K562 (cell line): ENCODE measurements around the gene SYNGR4. TPM values are rescaled to one million over a fixed set of nuclear protein-coding genes. Genes with fewer than 3 reads are reported as not detected.

Experiments used
- ATAC-seq: fragments of 200-7000 bp; cut with Tn5 transposase; 3 replicates; pipeline ENCODE4 v1.9.1; 2020; ENCODE audit warnings: moderate library complexity
- BruUV-seq: library from RNA; stranded (reverse); fragments of 400-500 nt; replicated peaks from 2 replicates; lab custom pipeline; 2021; lab: Mats Ljungman, UMichigan
- CTCF ChIA-PET: fragments of 300-600 bp; formaldehyde crosslinking; extraction: SDS; loops from one replicate; lab custom pipeline; 2021; ENCODE audit warnings: low intra/inter-chr PET ratio; lab: Yijun Ruan, JAX
- POLR2A ChIA-PET: fragments of 300-600, 350-650 bp; sonication (Branson Sonifier 250); formaldehyde crosslinking; extraction: SDS; loops from one replicate; lab custom pipeline; 2021; ENCODE audit warnings: antibody characterized with exemption, inconsistent platforms; lab: Yijun Ruan, JAX
- DNase-seq, 4 experiments: peaks; one replicate each; pipeline versions ENCODE4 v3.0.0 to v3.0.0-alpha.2; 2011 to 2018; ENCODE audit warnings: low spot score in 3 of 4, mixed read lengths in 3 of 4; ENCODE audit errors: extremely low read depth in 1 of 4
- FAIRE-seq: peaks from 2 replicates; lab custom pipeline; 2011; peaks lifted over from hg19 to GRCh38; lab: Jason Lieb, UNC
- H2AFZ ChIP-seq: 2 replicates; pipeline ENCODE4 v1.6.0; 2011; ENCODE audit warnings: low read depth, low read length, control low read depth, inconsistent platforms
- H3K27ac ChIP-seq: fragments of 200-600 bp; 3 replicates; pipeline ENCODE4 v1.8.0; 2011; ENCODE audit warnings: low read depth, mild to moderate bottlenecking, control low read depth, inconsistent platforms, low read length, moderate library complexity, mixed read lengths; ENCODE audit errors: extremely low read depth
- H3K27me3 ChIP-seq, 2 experiments: fragments of 300-600 bp in 1 of 2; 2 replicates in 1 of 2; 3 replicates in 1 of 2; pipeline versions ENCODE4 v1.6.0 to v1.8.0; 2011; ENCODE audit warnings: inconsistent platforms in 2 of 2, low read length in 2 of 2, mild to moderate bottlenecking in 1 of 2, mixed read lengths in 1 of 2, moderate library complexity in 1 of 2; ENCODE audit not compliant: control insufficient read depth in 2 of 2, insufficient read depth in 2 of 2
- H3K36me3 ChIP-seq: fragments of 300-600 bp; 3 replicates; pipeline ENCODE4 v1.8.0; 2011; ENCODE audit warnings: mild to moderate bottlenecking, low read length, inconsistent platforms; ENCODE audit not compliant: control insufficient read depth, insufficient read depth
- H3K4me1 ChIP-seq, 2 experiments: fragments of 200-600 bp in 1 of 2; replicated peaks in 1 of 2; 2 replicates in 1 of 2; 3 replicates in 1 of 2; pipeline versions ENCODE4 v1.5.1 to v1.8.0; 2011; ENCODE audit warnings: inconsistent platforms in 2 of 2, low read length in 2 of 2, mild to moderate bottlenecking in 1 of 2, mixed read lengths in 1 of 2, moderate library complexity in 1 of 2; ENCODE audit not compliant: control insufficient read depth in 2 of 2, insufficient read depth in 2 of 2
- H3K4me2 ChIP-seq: 2 replicates; pipeline ENCODE4 v1.6.1; 2011; ENCODE audit warnings: low read length, control low read depth, inconsistent platforms, mixed read lengths; ENCODE audit not compliant: insufficient read depth
- H3K4me3 ChIP-seq: fragments of 200-600 bp; sonication (generic), shearing (Covaris generic); 2 replicates; pipeline ENCODE4 v1.5.1; 2016; ENCODE audit warnings: control low read depth, inconsistent platforms
- H3K79me2 ChIP-seq: fragments of 200-600 bp; 3 replicates; pipeline ENCODE4 v1.8.0; 2011; ENCODE audit warnings: low read length, inconsistent platforms; ENCODE audit not compliant: control insufficient read depth, insufficient read depth
- H3K9ac ChIP-seq, 2 experiments: 2 replicates each; pipeline versions ENCODE4 v1.6.0 to v1.6.1; 2011; ENCODE audit warnings: low read depth in 2 of 2, low read length in 2 of 2, control low read depth in 1 of 2, inconsistent platforms in 1 of 2, mild to moderate bottlenecking in 1 of 2, mixed read lengths in 1 of 2; ENCODE audit not compliant: insufficient read depth in 1 of 2
- H3K9me1 ChIP-seq: one replicate; pipeline ENCODE4 v1.6.0; 2011; ENCODE audit warnings: inconsistent platforms, mild to moderate bottlenecking, low read length, moderate library complexity; ENCODE audit not compliant: control insufficient read depth, insufficient read depth
- H3K9me3 ChIP-seq: replicated peaks from 2 replicates; pipeline ENCODE4 v1.5.1; 2011; ENCODE audit warnings: low read depth, low read length, inconsistent platforms; ENCODE audit not compliant: control insufficient read depth, insufficient read depth
- H4K20me1 ChIP-seq: replicated peaks from 2 replicates; pipeline ENCODE4 v1.6.1; 2011; ENCODE audit warnings: low read length, inconsistent platforms, mixed read lengths; ENCODE audit not compliant: control insufficient read depth, insufficient read depth
- CHD1 ChIP-seq: fragments of 200-600 bp; sonication (generic); IDR thresholded peaks from one replicate; pipeline ENCODE4 v1.6.1; 2012; ENCODE audit warnings: mild to moderate bottlenecking, moderate library complexity, low read length, inconsistent platforms
- CHD2 ChIP-seq: IDR thresholded peaks from 2 replicates; pipeline ENCODE4 v1.6.1; 2011; ENCODE audit warnings: low read depth, low read length
- CREM ChIP-seq: IDR thresholded peaks from 2 replicates; pipeline ENCODE4 v1.6.1; 2014; ENCODE audit warnings: antibody characterized with exemption, low read depth
- KAT7 ChIP-seq: sonication (generic); formaldehyde crosslinking; IDR thresholded peaks from 2 replicates; pipeline ENCODE4 v1.8.0; 2022; ENCODE audit warnings: missing genetic modification reagents, mild to moderate bottlenecking, borderline replicate concordance
- KDM4B ChIP-seq, 2 experiments: fragments of 450-650 bp in 1 of 2; sonication (generic) in 1 of 2; IDR thresholded peaks; 2 replicates each; pipeline ENCODE4 v1.6.1; 2016 to 2017; ENCODE audit warnings: borderline replicate concordance in 2 of 2, antibody characterized with exemption in 1 of 2, low read depth in 1 of 2, mild to moderate bottlenecking in 1 of 2
- MTA3 ChIP-seq: fragments of 450-650 bp; formaldehyde crosslinking; IDR thresholded peaks from 2 replicates; pipeline ENCODE4 v1.6.1; 2017; ENCODE audit warnings: mild to moderate bottlenecking, borderline replicate concordance
- NR4A1 ChIP-seq, 2 experiments: fragments of 250-450 bp in 1 of 2; fragments of 450-650 bp in 1 of 2; sonication (Bioruptor Pico) in 1 of 2; IDR thresholded peaks; 2 replicates each; pipeline versions ENCODE4 v1.4.0 to v1.6.1; 2016 to 2020; ENCODE audit warnings: mild to moderate bottlenecking in 2 of 2, missing compliant biosample characterization in 1 of 2, missing genetic modification characterization in 1 of 2, moderate library complexity in 1 of 2
- ZBTB17 ChIP-seq: fragments of 450-650 bp; formaldehyde crosslinking; IDR thresholded peaks from 2 replicates; pipeline ENCODE4 v1.4.0; 2020; ENCODE audit warnings: mild to moderate bottlenecking
- ZBTB7A ChIP-seq: IDR thresholded peaks from 2 replicates; pipeline ENCODE4 v1.6.1; 2011; ENCODE audit warnings: low read depth, mild to moderate bottlenecking, low read length, moderate library complexity, borderline replicate concordance; ENCODE audit not compliant: control insufficient read depth
- ZNF212 ChIP-seq: fragments of 450-650 bp; formaldehyde crosslinking; IDR thresholded peaks from 2 replicates; pipeline ENCODE4 v1.4.0; 2020; ENCODE audit warnings: mild to moderate bottlenecking
- ZNF263 ChIP-seq: sonication (generic); formaldehyde crosslinking; IDR thresholded peaks from 2 replicates; pipeline ENCODE4 v1.8.0; 2022; ENCODE audit warnings: mild to moderate bottlenecking, missing genetic modification reagents, borderline replicate concordance
- WGBS: fragments of 100-300 bp; shearing (Covaris generic); methylation state at CpG from one replicate; pipeline ENCODE4 v1.1.6; 2016; ENCODE audit warnings: low coverage, mixed read lengths; ENCODE audit not compliant: insufficient coverage; ENCODE audit errors: missing lambda C conversion rate; 5-methylcytosine and 5-hydroxymethylcytosine counted together
- in situ Hi-C: fragments of 300-500 bp; cut with MboI; formaldehyde crosslinking; loops from 4 replicates; pipeline ENCODE4 v1.15.0; 2018; ENCODE audit warnings: inconsistent platforms, mixed read lengths
- intact Hi-C: fragments of 100-400 bp; cut with micrococcal nuclease; formaldehyde crosslinking; loops from 2 replicates; pipeline ENCODE4 v1.14.2; 2022
- polyA plus RNA-seq, 8 experiments: library from polyadenylated mRNA; depleted of rRNA in 4 of 8; stranded (reverse) in 5 of 8; unstranded in 3 of 8; fragments of >200 nt; fragmentation: Nextera tagmentation in 2 of 8; fragmentation: Illumina TruSeq in 1 of 8; extraction: Ambion mirVana in 2 of 8; extraction: Trizol in 1 of 8; gene quantifications; 2 replicates each; pipeline versions ENCODE4 v1.2.1 to v1.2.3, GENCODE V29; 2011 to 2014; ENCODE audit warnings: inconsistent platforms in 1 of 8, missing spikeins in 1 of 8
- total RNA-seq, 7 experiments: library from RNA; depleted of rRNA in 6 of 7; stranded (reverse); fragments of >200 nt in 6 of 7; fragmentation: Illumina TruSeq in 2 of 7; extraction: Trizol in 2 of 7; gene quantifications; 2 replicates each; pipeline versions ENCODE4 v1.2.1 to v1.2.3, GENCODE V29; 2011 to 2021; ENCODE audit warnings: low replicate concordance in 1 of 7
- TF ChIP-seq, protein P1 (sequence below): fragments of 250-450 bp; sonication (Bioruptor Pico); IDR thresholded peaks from 2 replicates; pipeline ENCODE4 v1.9.0; 2021; ENCODE audit warnings: mild to moderate bottlenecking
- TF ChIP-seq, protein P2 (sequence below): fragments of 250-450 bp; sonication (Bioruptor Pico); IDR thresholded peaks from 2 replicates; pipeline ENCODE4 v1.4.0; 2020; ENCODE audit warnings: borderline replicate concordance
- TF ChIP-seq, protein P3 (sequence below), 2 experiments: IDR thresholded peaks in 1 of 2; conservative IDR thresholded peaks in 1 of 2; 2 replicates each; pipeline ENCODE4 v1.6.1; 2016; ENCODE audit warnings: low read depth in 2 of 2, mild to moderate bottlenecking in 1 of 2, missing compliant biosample characterization in 1 of 2, missing genetic modification characterization in 1 of 2, moderate library complexity in 1 of 2
- TF ChIP-seq, protein P4 (sequence below): fragments of 450-650 bp; IDR thresholded peaks from 2 replicates; pipeline ENCODE4 v1.6.1; 2016

Gene SYNGR4
- total and polyA plus RNA-seq, 9 of the 15 experiments (the other 6 are each of a cell fraction or from before 2014, with no cell fraction given): 0.07 to 0.14 TPM; not detected in 7

DNA sequence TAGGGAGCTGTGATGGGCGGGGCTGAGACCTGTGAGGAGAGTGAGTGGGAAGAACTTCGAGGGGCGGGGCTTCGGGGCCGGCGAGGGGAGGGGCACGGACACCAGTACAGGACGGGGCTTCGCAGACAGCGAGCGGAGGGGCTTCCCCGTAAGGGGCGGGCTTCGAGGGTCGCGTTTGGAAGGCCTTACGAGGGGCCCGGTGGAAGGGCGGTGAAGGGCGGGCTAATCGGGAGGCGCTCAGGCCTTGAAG is 42.9 kb upstream of the SYNGR4 start:
- H2AFZ ChIP-seq: peak overlapping the region; percentile 89
- 1% methylated on average over 9 of the region's 22 CpGs for WGBS
- peak overlapping the region; percentile 99 for H3K27ac ChIP-seq
- ATAC-seq (peak; percentile 84; the same call in 2 of the 3 replicates), FAIRE-seq (no peak), DNase-seq (peak; percentile 97 to 98 (median 98))
- no peaks in the 10 kb centered on the region for H3K36me3 ChIP-seq
- H3K9me3 ChIP-seq: no peaks in the 10 kb centered on the region
- H3K4me1 ChIP-seq: peaks cover 26 to 47% of the 10 kb centered on the region in 2 experiments
- H3K4me2 ChIP-seq: peak overlapping the region; percentile 88
- in situ Hi-C loops (no loop called here), intact Hi-C loops (loop anchor here (5.0 to 10.0 kb wide), 3 partner anchors 41 to 261 kb away; partner anchors contain the start of genes GRIN2D, KDELR1, SYNGR4 and TMEM143)
- H3K4me3 ChIP-seq: peak overlapping the region; percentile 57
- peaks cover 22% of the 10 kb centered on the region for H3K79me2 ChIP-seq
- no peaks in the 10 kb centered on the region for H3K9me1 ChIP-seq
- no TSS peak for BruUV-seq
- POLR2A ChIA-PET: interaction anchor here (0.6 to 2.7 kb wide), 7 partner anchors 11 to 263 kb away, joined by 3 to 16 read pairs (median 5); partner anchors contain the start of genes SYNGR4 and TMEM143
- H3K9ac ChIP-seq: peak overlapping the region; percentile 90 to 97
- CTCF ChIA-PET: interaction anchor here (3.8 kb wide), 1 partner anchor 12 kb away, joined by 57 read pairs; no protein-coding TSS in a partner anchor
- H4K20me1 ChIP-seq: no peaks in the 10 kb centered on the region
- H3K27me3 ChIP-seq: no peaks in the 10 kb centered on the region
- TF ChIP-seq CREM (peak; percentile 37; the same call in 1 of the 2 replicates), CHD1 (peak; percentile 80), ZNF263 (peak; percentile 12; the same call in 1 of the 2 replicates), KDM4B (IDR thresholded peaks at IDR 0.05; ENCODE audit: borderline replicate concordance in 2 of 2, low read depth in 1 of 2) (0 out of 4 replicates have a peak, but pooled peaks of 1 of the 2 experiments have one; percentile 28), CHD2 (no peak), KAT7 (0 out of 2 replicates have a peak, but pooled peaks have one; percentile 76), MTA3 (no peak), ZBTB17 (0 out of 2 replicates have a peak, but pooled peaks have one; percentile 17), NR4A1 (CRISPR knock-in tag; IDR thresholded peaks at IDR 0.05) (0 out of 2 replicates have a peak, but pooled peaks have one; percentile 42), NR4A1 (tag; IDR thresholded peaks at IDR 0.05) (no peak), ZBTB7A (peak; percentile 86), ZNF212 (CRISPR knock-in tag) (0 out of 2 replicates have a peak, but pooled peaks have one; percentile 50)
- TF ChIP-seq, protein P1, sequence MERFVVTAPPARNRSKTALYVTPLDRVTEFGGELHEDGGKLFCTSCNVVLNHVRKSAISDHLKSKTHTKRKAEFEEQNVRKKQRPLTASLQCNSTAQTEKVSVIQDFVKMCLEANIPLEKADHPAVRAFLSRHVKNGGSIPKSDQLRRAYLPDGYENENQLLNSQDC: peak; percentile 54; the same call in 1 of the 2 replicates
- TF ChIP-seq, protein P2, sequence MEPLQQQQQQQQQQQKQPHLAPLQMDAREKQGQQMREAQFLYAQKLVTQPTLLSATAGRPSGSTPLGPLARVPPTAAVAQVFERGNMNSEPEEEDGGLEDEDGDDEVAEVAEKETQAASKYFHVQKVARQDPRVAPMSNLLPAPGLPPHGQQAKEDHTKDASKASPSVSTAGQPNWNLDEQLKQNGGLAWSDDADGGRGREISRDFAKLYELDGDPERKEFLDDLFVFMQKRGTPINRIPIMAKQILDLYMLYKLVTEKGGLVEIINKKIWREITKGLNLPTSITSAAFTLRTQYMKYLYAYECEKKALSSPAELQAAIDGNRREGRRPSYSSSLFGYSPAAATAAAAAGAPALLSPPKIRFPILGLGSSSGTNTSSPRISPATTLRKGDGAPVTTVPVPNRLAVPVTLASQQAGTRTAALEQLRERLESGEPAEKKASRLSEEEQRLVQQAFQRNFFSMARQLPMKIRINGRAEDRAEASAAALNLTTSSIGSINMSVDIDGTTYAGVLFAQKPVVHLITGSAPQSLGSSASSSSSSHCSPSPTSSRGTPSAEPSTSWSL (CRISPR knock-in tag): 0 out of 2 replicates have a peak, but pooled peaks have one; percentile 12
- TF ChIP-seq, protein P3, sequence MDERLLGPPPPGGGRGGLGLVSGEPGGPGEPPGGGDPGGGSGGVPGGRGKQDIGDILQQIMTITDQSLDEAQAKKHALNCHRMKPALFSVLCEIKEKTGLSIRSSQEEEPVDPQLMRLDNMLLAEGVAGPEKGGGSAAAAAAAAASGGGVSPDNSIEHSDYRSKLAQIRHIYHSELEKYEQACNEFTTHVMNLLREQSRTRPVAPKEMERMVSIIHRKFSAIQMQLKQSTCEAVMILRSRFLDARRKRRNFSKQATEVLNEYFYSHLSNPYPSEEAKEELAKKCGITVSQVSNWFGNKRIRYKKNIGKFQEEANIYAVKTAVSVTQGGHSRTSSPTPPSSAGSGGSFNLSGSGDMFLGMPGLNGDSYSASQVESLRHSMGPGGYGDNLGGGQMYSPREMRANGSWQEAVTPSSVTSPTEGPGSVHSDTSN (CRISPR knock-in tag; IDR thresholded peaks at IDR 0.05; ENCODE audit: low read depth): peak; percentile 62
- TF ChIP-seq, protein P3 (tag; conservative IDR thresholded peaks at IDR 0.05; ENCODE audit: low read depth): no peak
- TF ChIP-seq, protein P4, sequence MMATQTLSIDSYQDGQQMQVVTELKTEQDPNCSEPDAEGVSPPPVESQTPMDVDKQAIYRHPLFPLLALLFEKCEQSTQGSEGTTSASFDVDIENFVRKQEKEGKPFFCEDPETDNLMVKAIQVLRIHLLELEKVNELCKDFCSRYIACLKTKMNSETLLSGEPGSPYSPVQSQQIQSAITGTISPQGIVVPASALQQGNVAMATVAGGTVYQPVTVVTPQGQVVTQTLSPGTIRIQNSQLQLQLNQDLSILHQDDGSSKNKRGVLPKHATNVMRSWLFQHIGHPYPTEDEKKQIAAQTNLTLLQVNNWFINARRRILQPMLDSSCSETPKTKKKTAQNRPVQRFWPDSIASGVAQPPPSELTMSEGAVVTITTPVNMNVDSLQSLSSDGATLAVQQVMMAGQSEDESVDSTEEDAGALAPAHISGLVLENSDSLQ: peak; percentile 93
